ENCODE measurements around the gene APBB1IP.

DNA sequence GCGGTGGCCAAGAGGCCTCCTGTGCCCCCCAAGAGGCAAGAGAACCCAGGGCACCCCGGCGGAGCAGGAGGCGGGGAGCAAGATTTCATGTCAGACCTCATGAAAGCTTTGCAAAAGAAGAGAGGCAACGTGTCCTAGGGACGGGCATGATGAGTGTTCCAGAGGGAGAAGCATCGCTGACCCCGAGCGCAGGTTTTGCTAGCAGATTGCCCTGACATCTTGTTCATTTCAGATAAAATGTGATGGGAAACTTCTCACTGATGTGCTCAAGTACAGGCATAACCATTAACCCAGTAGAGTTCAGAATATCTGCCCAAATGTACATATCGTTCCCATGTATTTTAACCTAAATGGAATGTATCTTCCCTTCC is 129.2 kb downstream of the APBB1IP start:
- TF ChIP-seq, protein P1, sequence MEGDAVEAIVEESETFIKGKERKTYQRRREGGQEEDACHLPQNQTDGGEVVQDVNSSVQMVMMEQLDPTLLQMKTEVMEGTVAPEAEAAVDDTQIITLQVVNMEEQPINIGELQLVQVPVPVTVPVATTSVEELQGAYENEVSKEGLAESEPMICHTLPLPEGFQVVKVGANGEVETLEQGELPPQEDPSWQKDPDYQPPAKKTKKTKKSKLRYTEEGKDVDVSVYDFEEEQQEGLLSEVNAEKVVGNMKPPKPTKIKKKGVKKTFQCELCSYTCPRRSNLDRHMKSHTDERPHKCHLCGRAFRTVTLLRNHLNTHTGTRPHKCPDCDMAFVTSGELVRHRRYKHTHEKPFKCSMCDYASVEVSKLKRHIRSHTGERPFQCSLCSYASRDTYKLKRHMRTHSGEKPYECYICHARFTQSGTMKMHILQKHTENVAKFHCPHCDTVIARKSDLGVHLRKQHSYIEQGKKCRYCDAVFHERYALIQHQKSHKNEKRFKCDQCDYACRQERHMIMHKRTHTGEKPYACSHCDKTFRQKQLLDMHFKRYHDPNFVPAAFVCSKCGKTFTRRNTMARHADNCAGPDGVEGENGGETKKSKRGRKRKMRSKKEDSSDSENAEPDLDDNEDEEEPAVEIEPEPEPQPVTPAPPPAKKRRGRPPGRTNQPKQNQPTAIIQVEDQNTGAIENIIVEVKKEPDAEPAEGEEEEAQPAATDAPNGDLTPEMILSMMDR (IDR thresholded peaks at IDR 0.05): no peak
- no peak for TF ChIP-seq ZFX (IDR thresholded peaks at IDR 0.05; ENCODE audit: borderline replicate concordance)

Measured in 22Rv1 (cell line).